GM20431 (cell line): ENCODE data around the gene HORMAD2.
"Not testable (repeated sequence)": the region's sequence is repeated elsewhere in the genome, so short reads cannot be mapped to it uniquely, and the experiment has no call there.

ENCODE experiments used
- in situ Hi-C: fragments of 300-500 bp; cut with MseI, MboI; formaldehyde crosslinking; loops from one replicate; pipeline ENCODE4 v1.15.0; 2020; ENCODE audit warnings: low sequenced_read_pairs; ENCODE audit not compliant: unreplicated experiment

The HORMAD2 gene

GRCh38 chr22:30185549-30185948 lies 105.3 kb downstream of the HORMAD2 start:
- in situ Hi-C loops: no loop called here

GRCh38 chr22:30186041-30186440 lies 105.8 kb downstream of the HORMAD2 start:
- in situ Hi-C loops: no loop called here

DNA sequence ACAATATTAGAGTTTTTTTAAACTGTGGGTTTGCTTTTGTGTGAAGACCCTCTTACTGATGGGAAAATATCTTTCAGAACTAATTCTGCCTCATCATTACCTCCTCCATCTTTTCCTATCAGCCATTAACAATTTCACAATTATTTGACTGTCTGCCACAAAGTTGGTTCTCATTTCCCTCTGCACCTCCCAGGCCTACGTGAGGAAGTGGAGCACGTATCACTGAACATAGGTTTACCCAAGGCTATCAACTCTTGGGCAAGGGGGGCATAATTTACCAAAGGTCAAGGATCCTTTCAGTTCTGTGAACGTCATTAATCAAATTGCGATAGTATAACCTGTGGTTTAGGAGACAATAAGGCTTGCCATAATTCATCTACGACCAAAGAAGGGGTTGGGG lies 106.2 kb downstream of the HORMAD2 start:
- in situ Hi-C loops: no loop called here

GRCh38 chr22:30187094-30187493 lies 106.8 kb downstream of the HORMAD2 start:
- in situ Hi-C loops: no loop called here

DNA sequence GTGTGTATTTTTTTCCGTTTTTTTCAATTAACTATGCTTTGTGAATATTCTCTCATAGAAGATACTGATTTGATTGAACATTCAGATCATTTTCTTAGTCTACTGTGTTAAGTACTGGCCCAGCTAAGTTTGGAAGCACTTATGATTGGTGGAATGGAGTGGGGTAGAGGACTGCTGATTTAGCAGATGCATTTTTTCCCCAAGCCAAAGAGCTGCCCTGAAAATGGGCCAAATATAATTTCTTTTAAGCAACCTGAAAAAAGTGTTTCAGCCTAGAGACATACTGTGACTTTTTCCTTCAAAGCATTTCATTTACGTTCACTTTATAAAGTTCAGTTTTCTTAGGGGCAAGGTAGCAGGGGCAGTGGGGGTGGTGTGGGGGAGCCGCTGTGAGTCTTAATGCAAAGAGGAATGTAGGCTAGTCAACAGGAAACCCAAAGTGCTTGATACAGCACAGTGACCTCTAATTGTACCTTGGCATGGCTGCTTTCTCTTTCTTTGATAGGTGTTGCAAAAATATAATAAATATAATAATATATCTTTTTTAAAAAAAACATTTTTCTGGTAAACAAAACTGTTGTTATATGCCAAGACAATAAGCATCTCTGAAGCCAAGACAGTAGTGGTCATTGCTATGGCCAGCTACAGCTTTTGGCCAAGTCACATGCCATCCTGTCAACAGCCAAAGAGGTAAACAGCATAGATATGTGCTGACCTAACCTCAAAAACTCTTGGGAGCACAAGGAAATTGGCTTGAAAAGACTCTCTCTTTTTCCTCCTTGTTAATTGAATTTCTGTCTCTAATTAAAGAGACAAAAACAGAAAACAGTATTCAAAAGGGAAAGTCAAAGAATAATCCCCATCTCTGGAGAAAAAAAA lies 107.5 kb downstream of the HORMAD2 start:
- in situ Hi-C loops: no loop called here

- in situ Hi-C loops: no loop called here
Measured at GRCh38 chr22:30188911-30189310, 108.6 kb downstream of the HORMAD2 start.

DNA sequence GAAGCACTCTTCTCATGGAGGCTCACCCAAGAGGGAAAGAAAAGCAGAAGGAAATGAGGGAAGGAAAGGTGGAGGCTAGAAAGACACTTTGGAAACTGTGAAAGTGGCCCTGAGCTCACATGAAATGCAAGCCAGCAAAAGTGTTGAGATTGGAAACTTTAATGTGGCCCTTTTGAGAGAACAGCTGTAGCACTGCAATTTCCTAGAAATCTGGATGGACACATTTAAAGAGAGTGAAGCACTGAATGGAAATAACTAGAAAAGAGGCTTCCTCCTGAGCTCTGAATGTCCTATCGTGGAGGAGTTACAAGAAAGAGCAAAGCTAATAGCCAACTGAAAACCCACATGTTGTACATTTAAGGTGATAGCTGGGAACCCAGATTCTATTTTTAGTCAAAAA lies 110.3 kb downstream of the HORMAD2 start:
- in situ Hi-C loops: no loop called here

GRCh38 chr22:30191040-30191701 lies 110.9 kb downstream of the HORMAD2 start:
- in situ Hi-C loops: no loop called here

GRCh38 chr22:30192427-30192826 lies 112.2 kb downstream of the HORMAD2 start:
- in situ Hi-C loops: no loop called here

DNA sequence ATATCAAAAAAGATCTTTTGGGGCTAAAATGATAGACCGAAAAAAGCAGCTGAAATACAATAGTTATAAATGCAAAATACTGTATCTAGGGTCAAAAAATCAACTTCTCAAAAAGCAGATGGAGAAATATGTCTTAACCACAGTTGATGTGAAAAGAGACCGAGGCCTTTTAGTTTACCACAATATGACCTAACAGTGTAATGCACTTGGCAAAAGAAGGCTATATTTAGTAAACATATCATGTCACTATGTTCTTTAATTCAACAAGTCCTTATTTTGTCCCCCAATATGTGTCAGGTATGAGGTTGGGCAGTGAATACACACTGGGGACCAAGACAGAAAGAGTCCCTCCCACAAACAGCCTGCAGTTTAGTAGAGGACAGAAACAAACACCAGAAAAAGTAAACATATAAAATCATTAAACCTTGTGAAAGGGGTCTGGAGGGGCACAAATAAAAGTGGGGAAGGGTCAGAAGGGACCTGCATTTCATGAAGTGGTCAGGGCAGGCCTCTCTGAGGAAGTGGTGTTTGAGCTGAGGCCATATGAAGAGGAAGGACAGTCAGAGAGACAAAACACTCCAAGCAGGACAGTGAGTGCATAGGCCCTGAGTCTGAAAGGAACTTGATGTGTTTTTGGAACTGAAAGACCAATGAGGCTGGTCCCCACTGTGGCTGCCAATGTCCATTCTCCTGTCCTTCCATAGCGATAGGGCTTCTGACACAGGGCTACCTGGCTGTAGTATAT lies 112.9 kb downstream of the HORMAD2 start:
- in situ Hi-C loops: no loop called here

- in situ Hi-C loops: no loop called here
Measured at GRCh38 chr22:30195245-30196140, 115.2 kb downstream of the HORMAD2 start.

DNA sequence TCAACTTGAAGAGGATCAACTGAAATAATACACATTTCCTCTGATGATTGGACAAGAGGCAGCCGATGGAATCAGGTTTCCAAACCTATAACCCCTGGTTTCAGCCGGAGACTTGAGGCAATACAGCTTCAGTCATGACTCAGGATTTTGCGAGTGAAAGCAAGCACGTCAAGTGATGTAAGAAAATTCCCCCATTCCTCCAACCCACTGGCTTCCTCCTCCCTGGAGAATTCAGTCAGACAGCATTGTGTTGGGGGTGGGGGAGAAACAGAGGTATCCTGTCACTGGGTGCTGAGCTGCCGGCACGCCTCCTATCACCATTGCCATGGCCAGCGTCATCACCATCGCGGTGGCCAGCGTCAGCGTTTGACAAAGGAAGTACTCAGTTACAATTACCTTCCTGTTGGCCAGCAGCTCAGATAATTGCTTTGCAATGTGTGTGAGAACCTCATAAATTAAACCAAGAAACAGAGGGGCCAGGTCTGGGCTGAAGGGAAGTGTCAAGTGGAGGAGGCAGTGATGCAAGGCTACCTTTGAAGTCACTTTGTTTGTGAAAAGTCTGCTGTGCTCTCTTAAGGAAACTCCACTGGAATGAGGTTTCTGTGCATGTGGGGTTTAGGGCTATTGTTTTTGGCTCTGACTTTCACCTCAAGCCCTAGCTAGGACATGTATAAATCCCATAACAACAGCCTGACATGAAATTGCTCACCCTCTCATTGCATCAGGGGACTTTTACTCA lies 116.0 kb downstream of the HORMAD2 start:
- in situ Hi-C loops: no loop called here

- in situ Hi-C loops: no loop called here
Measured at GRCh38 chr22:30196880-30197336, 116.6 kb downstream of the HORMAD2 start.

GRCh38 chr22:30197389-30197788 lies 117.1 kb downstream of the HORMAD2 start:
- in situ Hi-C loops: no loop called here

- in situ Hi-C loops: no loop called here
Measured at GRCh38 chr22:30198152-30198825, 118.0 kb downstream of the HORMAD2 start.

DNA sequence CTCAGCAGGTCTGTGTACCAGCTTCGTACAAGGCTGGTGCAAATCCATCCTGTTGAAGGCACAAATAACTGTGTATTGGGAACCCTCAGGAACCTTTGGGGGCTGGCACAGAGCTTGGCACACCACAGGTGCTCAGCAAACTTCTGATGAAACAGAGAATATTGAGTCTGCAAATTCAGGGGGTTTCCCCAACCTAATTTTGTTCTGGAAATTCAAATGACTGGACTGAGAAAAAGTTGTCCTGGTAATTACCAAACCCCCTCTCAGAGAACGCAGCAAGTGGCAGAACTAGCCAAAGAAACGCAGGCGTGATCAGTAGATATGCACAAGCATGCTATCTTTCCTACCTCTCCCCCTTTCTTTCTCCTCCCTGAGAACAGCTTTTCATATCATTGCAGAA lies 118.7 kb downstream of the HORMAD2 start:
- in situ Hi-C loops: no loop called here

DNA sequence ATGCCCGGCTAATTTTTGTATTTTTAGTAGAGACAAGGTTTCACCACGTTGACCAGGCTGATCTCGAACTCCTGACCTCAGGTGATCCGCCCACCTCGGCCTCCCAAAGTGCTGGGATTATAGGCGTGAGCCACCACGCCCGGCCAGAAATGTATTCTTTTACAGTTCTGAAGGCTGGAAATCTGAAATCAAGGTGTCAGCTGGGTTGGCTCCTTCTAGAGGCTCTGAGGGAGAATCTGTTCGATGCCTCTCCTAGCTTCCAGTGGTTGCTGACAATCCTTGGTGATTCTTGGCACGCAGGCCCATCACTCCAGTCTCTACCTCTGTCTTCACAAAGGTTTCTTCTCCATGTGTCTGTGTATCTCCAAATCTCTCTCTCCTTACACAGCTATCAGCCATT lies 120.6 kb downstream of the HORMAD2 start:
- in situ Hi-C loops: not testable (repeated sequence)

DNA sequence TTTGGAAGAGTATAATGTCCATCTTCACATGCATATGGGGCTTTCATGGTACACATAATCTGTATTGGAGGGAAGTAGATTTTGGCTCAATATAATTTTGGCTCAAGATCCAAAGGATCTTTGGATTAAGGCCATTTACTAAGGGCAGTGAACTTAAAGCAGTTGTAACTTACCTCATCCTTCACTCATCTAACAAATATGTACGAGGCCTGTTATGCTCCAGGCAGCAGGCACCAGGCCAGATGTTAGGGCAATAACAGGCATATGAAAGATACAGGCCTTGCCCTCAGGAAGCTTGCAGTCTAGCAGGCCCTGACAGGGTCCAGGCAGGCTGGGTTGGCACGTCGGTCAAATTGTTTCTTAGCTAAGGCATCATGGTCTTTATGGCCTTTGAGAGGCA lies 121.7 kb downstream of the HORMAD2 start:
- in situ Hi-C loops: no loop called here
